ENCODE results near the gene ARMC5. TPM values are rescaled to one million over a fixed set of nuclear protein-coding genes. Genes with fewer than 3 reads are reported as not detected.

ARMC5 gene
- total RNA-seq, 1 experiment from 2014 or later, result 11.3 TPM

DNA sequence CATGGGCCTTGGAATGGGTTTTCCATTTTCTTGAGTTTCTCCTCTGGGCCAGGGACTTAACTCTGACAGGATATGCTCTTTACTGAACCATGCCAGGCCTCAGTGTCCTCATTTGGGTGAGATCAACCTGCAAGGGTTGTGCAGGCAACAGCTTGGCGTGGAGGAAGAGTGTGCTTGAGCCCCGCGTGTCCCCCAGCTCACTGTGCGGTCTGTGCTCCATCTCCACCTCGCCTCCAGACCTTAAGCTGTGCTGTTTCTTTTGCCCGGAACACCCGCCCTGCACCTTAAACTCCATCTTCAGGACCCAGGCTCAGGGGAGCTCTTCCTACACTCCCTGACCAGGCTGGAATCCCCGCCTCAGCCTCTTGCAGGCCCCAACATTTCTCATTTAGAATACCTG is 39.2 kb downstream of the ARMC5 start:
- Mint-ChIP-seq H3K27ac (no peak overlapping the region), H3K4me3 (no peak overlapping the region), H3K36me3 (peaks cover 11% of the 10 kb centered on the region), H3K27me3 (ENCODE audit: low read depth) (no peaks in the 10 kb centered on the region), H3K9me3 (no peaks in the 10 kb centered on the region), H3K4me1 (peaks cover 21% of the 10 kb centered on the region)
- CTCF ChIA-PET, result interaction anchor here (0.9 to 1.7 kb wide), 2 partner anchors 47 to 215 kb away, joined by 3 to 4 read pairs; a partner anchor contains a TSS
- ATAC-seq, result no peak
- POLR2A ChIA-PET, result no interaction called here
- TF ChIP-seq, protein P1, sequence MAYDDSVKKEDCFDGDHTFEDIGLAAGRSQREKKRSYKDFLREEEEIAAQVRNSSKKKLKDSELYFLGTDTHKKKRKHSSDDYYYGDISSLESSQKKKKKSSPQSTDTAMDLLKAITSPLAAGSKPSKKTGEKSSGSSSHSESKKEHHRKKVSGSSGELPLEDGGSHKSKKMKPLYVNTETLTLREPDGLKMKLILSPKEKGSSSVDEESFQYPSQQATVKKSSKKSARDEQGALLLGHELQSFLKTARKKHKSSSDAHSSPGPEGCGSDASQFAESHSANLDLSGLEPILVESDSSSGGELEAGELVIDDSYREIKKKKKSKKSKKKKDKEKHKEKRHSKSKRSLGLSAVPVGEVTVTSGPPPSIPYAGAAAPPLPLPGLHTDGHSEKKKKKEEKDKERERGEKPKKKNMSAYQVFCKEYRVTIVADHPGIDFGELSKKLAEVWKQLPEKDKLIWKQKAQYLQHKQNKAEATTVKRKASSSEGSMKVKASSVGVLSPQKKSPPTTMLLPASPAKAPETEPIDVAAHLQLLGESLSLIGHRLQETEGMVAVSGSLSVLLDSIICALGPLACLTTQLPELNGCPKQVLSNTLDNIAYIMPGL (CRISPR knock-in tag; IDR thresholded peaks at IDR 0.05), result no peak
- TF ChIP-seq EMX1 (CRISPR knock-in tag; IDR thresholded peaks at IDR 0.05), result no peak
- TF ChIP-seq ZNF219 (CRISPR knock-in tag; IDR thresholded peaks at IDR 0.05; ENCODE audit: borderline replicate concordance), result no peak
- no peak for DNase-seq (ENCODE audit: low spot score)

DNA sequence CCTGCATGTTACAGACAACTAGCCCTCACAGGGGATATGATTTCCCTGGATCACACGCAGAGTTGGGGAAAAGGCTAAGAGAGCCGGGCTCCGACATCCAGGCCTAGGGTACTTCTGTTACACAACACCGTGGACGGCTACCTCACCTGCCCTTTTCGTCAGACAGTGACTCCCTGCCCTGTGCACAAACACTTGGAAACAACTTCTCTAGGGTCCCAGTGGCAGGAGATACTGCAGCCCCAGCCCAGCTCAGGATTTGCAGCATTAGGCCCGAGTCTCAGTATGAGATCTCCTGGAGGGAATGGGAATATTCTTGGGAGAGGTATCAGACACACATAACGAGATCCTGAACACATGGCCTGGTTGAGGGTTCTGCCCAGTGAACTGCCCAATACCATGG is 40.6 kb downstream of the ARMC5 start:
- H3K4me3 Mint-ChIP-seq, result no peak overlapping the region
- ATAC-seq (no peak), DNase-seq (ENCODE audit: low spot score) (no peak)
- H3K9me3 Mint-ChIP-seq, result no peaks in the 10 kb centered on the region
- ChIA-PET POLR2A (no interaction called here), CTCF (interaction anchor here (1.2 to 1.9 kb wide), 2 partner anchors 11 to 23 kb away, joined by 3 to 12 read pairs; no protein-coding TSS in a partner anchor)
- no peak overlapping the region for H3K27ac Mint-ChIP-seq
- TF ChIP-seq, protein P2, sequence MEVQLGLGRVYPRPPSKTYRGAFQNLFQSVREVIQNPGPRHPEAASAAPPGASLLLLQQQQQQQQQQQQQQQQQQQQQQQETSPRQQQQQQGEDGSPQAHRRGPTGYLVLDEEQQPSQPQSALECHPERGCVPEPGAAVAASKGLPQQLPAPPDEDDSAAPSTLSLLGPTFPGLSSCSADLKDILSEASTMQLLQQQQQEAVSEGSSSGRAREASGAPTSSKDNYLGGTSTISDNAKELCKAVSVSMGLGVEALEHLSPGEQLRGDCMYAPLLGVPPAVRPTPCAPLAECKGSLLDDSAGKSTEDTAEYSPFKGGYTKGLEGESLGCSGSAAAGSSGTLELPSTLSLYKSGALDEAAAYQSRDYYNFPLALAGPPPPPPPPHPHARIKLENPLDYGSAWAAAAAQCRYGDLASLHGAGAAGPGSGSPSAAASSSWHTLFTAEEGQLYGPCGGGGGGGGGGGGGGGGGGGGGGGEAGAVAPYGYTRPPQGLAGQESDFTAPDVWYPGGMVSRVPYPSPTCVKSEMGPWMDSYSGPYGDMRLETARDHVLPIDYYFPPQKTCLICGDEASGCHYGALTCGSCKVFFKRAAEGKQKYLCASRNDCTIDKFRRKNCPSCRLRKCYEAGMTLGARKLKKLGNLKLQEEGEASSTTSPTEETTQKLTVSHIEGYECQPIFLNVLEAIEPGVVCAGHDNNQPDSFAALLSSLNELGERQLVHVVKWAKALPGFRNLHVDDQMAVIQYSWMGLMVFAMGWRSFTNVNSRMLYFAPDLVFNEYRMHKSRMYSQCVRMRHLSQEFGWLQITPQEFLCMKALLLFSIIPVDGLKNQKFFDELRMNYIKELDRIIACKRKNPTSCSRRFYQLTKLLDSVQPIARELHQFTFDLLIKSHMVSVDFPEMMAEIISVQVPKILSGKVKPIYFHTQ (CRISPR knock-in tag; IDR thresholded peaks at IDR 0.05), result no peak
- no peak for TF ChIP-seq JAZF1 (CRISPR knock-in tag; IDR thresholded peaks at IDR 0.05)
- TF ChIP-seq, protein P3, sequence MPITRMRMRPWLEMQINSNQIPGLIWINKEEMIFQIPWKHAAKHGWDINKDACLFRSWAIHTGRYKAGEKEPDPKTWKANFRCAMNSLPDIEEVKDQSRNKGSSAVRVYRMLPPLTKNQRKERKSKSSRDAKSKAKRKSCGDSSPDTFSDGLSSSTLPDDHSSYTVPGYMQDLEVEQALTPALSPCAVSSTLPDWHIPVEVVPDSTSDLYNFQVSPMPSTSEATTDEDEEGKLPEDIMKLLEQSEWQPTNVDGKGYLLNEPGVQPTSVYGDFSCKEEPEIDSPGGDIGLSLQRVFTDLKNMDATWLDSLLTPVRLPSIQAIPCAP (CRISPR knock-in tag; IDR thresholded peaks at IDR 0.05), result no peak
- no peak for TF ChIP-seq PRRX2 (CRISPR knock-in tag; IDR thresholded peaks at IDR 0.05)
- TF ChIP-seq SMAD3 (CRISPR knock-in tag; IDR thresholded peaks at IDR 0.05; ENCODE audit: borderline replicate concordance), result no peak
- TF ChIP-seq RELA (CRISPR knock-in tag; IDR thresholded peaks at IDR 0.05; ENCODE audit: borderline replicate concordance), result no peak
- TF ChIP-seq ESRRA (CRISPR knock-in tag; IDR thresholded peaks at IDR 0.05; ENCODE audit: borderline replicate concordance), result no peak
- TF ChIP-seq NFE2L1 (CRISPR knock-in tag; IDR thresholded peaks at IDR 0.05), result no peak
- TF ChIP-seq GABPB1 (CRISPR knock-in tag; IDR thresholded peaks at IDR 0.05), result no peak
- TF ChIP-seq FOXP1 (CRISPR knock-in tag; IDR thresholded peaks at IDR 0.05; ENCODE audit: borderline replicate concordance), result no peak
- no peak for TF ChIP-seq KAT7 (CRISPR knock-in tag; IDR thresholded peaks at IDR 0.05; ENCODE audit: borderline replicate concordance)
- no peak for TF ChIP-seq TP53 (CRISPR knock-in tag; IDR thresholded peaks at IDR 0.05)
- TF ChIP-seq ATF3 (CRISPR knock-in tag; conservative IDR thresholded peaks at IDR 0.05), result no peak
- TF ChIP-seq, protein P4, sequence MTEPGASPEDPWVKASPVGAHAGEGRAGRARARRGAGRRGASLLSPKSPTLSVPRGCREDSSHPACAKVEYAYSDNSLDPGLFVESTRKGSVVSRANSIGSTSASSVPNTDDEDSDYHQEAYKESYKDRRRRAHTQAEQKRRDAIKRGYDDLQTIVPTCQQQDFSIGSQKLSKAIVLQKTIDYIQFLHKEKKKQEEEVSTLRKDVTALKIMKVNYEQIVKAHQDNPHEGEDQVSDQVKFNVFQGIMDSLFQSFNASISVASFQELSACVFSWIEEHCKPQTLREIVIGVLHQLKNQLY (CRISPR knock-in tag; IDR thresholded peaks at IDR 0.05), result no peak
- peaks cover 10% of the 10 kb centered on the region for H3K36me3 Mint-ChIP-seq
- H3K27me3 Mint-ChIP-seq (ENCODE audit: low read depth), result no peaks in the 10 kb centered on the region
- H3K4me1 Mint-ChIP-seq, result peaks cover 21% of the 10 kb centered on the region
